ENCODE measurements around the gene CCDC106. TPM values are rescaled to one million over a fixed set of nuclear protein-coding genes. Genes with fewer than 3 reads are reported as not detected.

CCDC106 gene
- total RNA-seq, 2 experiments from 2014 or later: 29.0 to 30.1 TPM

- H3K4me3 ChIP-seq (ENCODE audit: low read depth, low read length, poor library complexity, severe bottlenecking): no peak overlapping the region
- BruUV-seq (replicated peaks): no TSS peak
- no peaks in the 10 kb centered on the region for H3K79me2 ChIP-seq (ENCODE audit: insufficient read depth, low read depth, low read length)
- no peak overlapping the region for H3K27ac ChIP-seq (ENCODE audit: low read depth, low read length, poor library complexity, severe bottlenecking)
- DNase-seq (ENCODE audit: low spot score): no peak
- H3K36me3 ChIP-seq (ENCODE audit: insufficient read depth, low read length): peaks cover 92% of the 10 kb centered on the region
- no peak overlapping the region for H3K4me2 ChIP-seq (ENCODE audit: low read length)
- no peaks in the 10 kb centered on the region for H4K20me1 ChIP-seq (ENCODE audit: insufficient read depth, low read length)
- H2AFZ ChIP-seq (ENCODE audit: low read length): no peak overlapping the region
- intact Hi-C loops (cut with micrococcal nuclease; ENCODE audit: unreplicated experiment): no loop called here
- H3K9me2 ChIP-seq (ENCODE audit: insufficient read depth, low read length): no peaks in the 10 kb centered on the region
- ChIA-PET POLR2A (no interaction called here), CTCF (ENCODE audit: unreplicated experiment) (no interaction called here)
- no peaks in the 10 kb centered on the region for H3K4me1 ChIP-seq (ENCODE audit: insufficient read depth, low read length, poor library complexity, severe bottlenecking)
- no peaks in the 10 kb centered on the region for H3K9me3 ChIP-seq (ENCODE audit: low read length)
- no peak for TF ChIP-seq EZH2phosphoT487 (IDR thresholded peaks at IDR 0.05; ENCODE audit: borderline replicate concordance, low read depth, low read length)
- TF ChIP-seq, protein P1, sequence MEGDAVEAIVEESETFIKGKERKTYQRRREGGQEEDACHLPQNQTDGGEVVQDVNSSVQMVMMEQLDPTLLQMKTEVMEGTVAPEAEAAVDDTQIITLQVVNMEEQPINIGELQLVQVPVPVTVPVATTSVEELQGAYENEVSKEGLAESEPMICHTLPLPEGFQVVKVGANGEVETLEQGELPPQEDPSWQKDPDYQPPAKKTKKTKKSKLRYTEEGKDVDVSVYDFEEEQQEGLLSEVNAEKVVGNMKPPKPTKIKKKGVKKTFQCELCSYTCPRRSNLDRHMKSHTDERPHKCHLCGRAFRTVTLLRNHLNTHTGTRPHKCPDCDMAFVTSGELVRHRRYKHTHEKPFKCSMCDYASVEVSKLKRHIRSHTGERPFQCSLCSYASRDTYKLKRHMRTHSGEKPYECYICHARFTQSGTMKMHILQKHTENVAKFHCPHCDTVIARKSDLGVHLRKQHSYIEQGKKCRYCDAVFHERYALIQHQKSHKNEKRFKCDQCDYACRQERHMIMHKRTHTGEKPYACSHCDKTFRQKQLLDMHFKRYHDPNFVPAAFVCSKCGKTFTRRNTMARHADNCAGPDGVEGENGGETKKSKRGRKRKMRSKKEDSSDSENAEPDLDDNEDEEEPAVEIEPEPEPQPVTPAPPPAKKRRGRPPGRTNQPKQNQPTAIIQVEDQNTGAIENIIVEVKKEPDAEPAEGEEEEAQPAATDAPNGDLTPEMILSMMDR (conservative IDR thresholded peaks at IDR 0.05; ENCODE audit: low read length): no peak
These were observed 48.5 kb downstream of the CCDC106 start for GRCh38 chr19:55696301-55697068.

DNA sequence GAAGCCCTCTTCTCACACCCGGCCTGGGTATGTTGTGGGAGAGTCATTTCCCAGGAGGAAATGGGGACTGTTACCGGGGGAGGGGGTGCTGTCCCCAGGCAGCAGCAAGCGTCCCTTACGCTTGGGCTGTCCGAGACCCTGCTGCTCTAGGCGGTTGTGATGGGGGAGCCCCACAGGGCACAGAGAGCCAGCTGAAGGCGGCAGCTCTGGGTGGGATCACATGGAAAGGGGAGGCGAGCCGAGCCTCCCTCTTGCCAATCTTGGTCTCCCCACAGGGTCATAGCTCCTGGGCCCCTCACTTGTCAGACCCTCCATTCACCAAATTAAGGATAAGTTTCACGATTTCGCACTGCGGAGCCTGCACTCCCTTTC is 49.0 kb downstream of the CCDC106 start:
- TF ChIP-seq EZH2phosphoT487 (IDR thresholded peaks at IDR 0.05; ENCODE audit: borderline replicate concordance, low read depth, low read length): no peak
- TF ChIP-seq, protein P1 (conservative IDR thresholded peaks at IDR 0.05; ENCODE audit: low read length): no peak
- peaks cover 89% of the 10 kb centered on the region for H3K36me3 ChIP-seq (ENCODE audit: insufficient read depth, low read length)
- H4K20me1 ChIP-seq (ENCODE audit: insufficient read depth, low read length): no peaks in the 10 kb centered on the region
- BruUV-seq (replicated peaks): no TSS peak
- intact Hi-C loops (cut with micrococcal nuclease; ENCODE audit: unreplicated experiment): no loop called here
- POLR2A ChIA-PET: no interaction called here
- H2AFZ ChIP-seq (ENCODE audit: low read length): no peak overlapping the region
- no peaks in the 10 kb centered on the region for H3K4me1 ChIP-seq (ENCODE audit: insufficient read depth, low read length, poor library complexity, severe bottlenecking)
- H3K27ac ChIP-seq (ENCODE audit: low read depth, low read length, poor library complexity, severe bottlenecking): no peak overlapping the region
- H3K9me3 ChIP-seq (ENCODE audit: low read length): no peaks in the 10 kb centered on the region
- CTCF ChIA-PET (ENCODE audit: unreplicated experiment): no interaction called here
- H3K4me2 ChIP-seq (ENCODE audit: low read length): no peak overlapping the region
- H3K9me2 ChIP-seq (ENCODE audit: insufficient read depth, low read length): no peaks in the 10 kb centered on the region
- H3K79me2 ChIP-seq (ENCODE audit: insufficient read depth, low read depth, low read length): no peaks in the 10 kb centered on the region
- H3K4me3 ChIP-seq (ENCODE audit: low read depth, low read length, poor library complexity, severe bottlenecking): no peak overlapping the region
- no peak for DNase-seq (ENCODE audit: low spot score)

DNA sequence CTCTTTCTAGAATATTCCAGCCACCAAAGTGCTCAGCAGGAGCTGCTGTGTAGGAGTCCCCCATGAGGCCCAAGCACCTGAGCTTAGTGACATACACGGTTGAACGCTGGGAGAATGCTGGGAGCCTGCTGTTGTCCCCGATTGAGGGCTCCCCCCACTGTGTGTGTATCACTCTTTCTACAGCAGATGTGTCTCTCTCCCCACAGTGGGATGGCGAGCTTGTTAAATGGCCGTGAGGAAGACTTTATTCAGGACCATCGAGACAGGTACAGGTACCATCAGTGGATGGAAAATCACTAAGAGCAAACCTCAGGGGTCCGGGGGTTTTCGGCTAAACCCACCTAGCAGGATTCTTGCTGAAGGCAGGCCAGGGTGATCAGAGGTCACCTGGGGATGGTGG is 49.7 kb downstream of the CCDC106 start:
- no peak overlapping the region for H3K27ac ChIP-seq (ENCODE audit: low read depth, low read length, poor library complexity, severe bottlenecking)
- DNase-seq (ENCODE audit: low spot score): no peak
- TF ChIP-seq, protein P1 (conservative IDR thresholded peaks at IDR 0.05; ENCODE audit: low read length): no peak
- no peak for TF ChIP-seq EZH2phosphoT487 (IDR thresholded peaks at IDR 0.05; ENCODE audit: borderline replicate concordance, low read depth, low read length)
- H3K9me2 ChIP-seq (ENCODE audit: insufficient read depth, low read length): no peaks in the 10 kb centered on the region
- H3K79me2 ChIP-seq (ENCODE audit: insufficient read depth, low read depth, low read length): no peaks in the 10 kb centered on the region
- POLR2A ChIA-PET: no interaction called here
- H3K9me3 ChIP-seq (ENCODE audit: low read length): no peaks in the 10 kb centered on the region
- H3K36me3 ChIP-seq (ENCODE audit: insufficient read depth, low read length): peaks cover 87% of the 10 kb centered on the region
- intact Hi-C loops (cut with micrococcal nuclease; ENCODE audit: unreplicated experiment): no loop called here
- no peak overlapping the region for H3K4me2 ChIP-seq (ENCODE audit: low read length)
- no peak overlapping the region for H2AFZ ChIP-seq (ENCODE audit: low read length)
- H3K4me3 ChIP-seq (ENCODE audit: low read depth, low read length, poor library complexity, severe bottlenecking): no peak overlapping the region
- BruUV-seq (replicated peaks): no TSS peak
- H3K4me1 ChIP-seq (ENCODE audit: insufficient read depth, low read length, poor library complexity, severe bottlenecking): no peaks in the 10 kb centered on the region
- H4K20me1 ChIP-seq (ENCODE audit: insufficient read depth, low read length): no peaks in the 10 kb centered on the region
- CTCF ChIA-PET (ENCODE audit: unreplicated experiment): interaction anchor here (0.5 kb wide), 1 partner anchor 10 kb away, joined by 4 read pairs; no protein-coding TSS in a partner anchor

Measured in OCI-LY7 (cell line).